PC-9 (cell line): ENCODE measurements around the gene SLC4A11. TPM values are rescaled to one million over a fixed set of nuclear protein-coding genes. Genes with fewer than 3 reads are reported as not detected.

Experiments used
- BruUV-seq: library from RNA; stranded (reverse); fragments of 400-500 nt; replicated peaks from 2 replicates; lab custom pipeline; 2021; lab: Mats Ljungman, UMichigan
- CTCF ChIA-PET: fragments of 300-600 bp; sonication (Branson Sonifier 250); formaldehyde crosslinking; loops from one replicate; lab custom pipeline; 2022; ENCODE audit warnings: antibody characterized with exemption; lab: Charles Lee
- POLR2A ChIA-PET: fragments of 300-600 bp; sonication (Branson Sonifier 250); formaldehyde crosslinking; loops from one replicate; lab custom pipeline; 2022; ENCODE audit warnings: antibody characterized with exemption; ENCODE audit not compliant: unreplicated experiment; lab: Charles Lee
- DNase-seq, 2 experiments: peaks; one replicate each; pipeline versions ENCODE4 v3.0.0 to v3.0.0-alpha.2; 2015 to 2022; ENCODE audit warnings: mixed read lengths in 1 of 2
- H2AFZ ChIP-seq: fragments of 200-600 bp; sonication (generic); 2 replicates; pipeline ENCODE4 v1.8.1; 2017; ENCODE audit warnings: antibody characterized with exemption
- H3F3A ChIP-seq: fragments of 200-600 bp; sonication (generic); 2 replicates; pipeline ENCODE4 v1.8.1; 2017; ENCODE audit warnings: antibody characterized with exemption, mild to moderate bottlenecking, low read depth; ENCODE audit not compliant: insufficient read depth
- H3K27ac ChIP-seq: fragments of 200-600 bp; sonication (generic); 2 replicates; pipeline ENCODE4 v1.6.1; 2016; ENCODE audit warnings: mixed run types
- H3K27me3 ChIP-seq: fragments of 200-600 bp; sonication (generic); 2 replicates; pipeline ENCODE4 v1.6.1; 2016; ENCODE audit warnings: low read depth, mixed run types; ENCODE audit not compliant: insufficient read depth
- H3K36me3 ChIP-seq: fragments of 200-600 bp; sonication (generic); 2 replicates; pipeline ENCODE4 v1.6.1; 2016; ENCODE audit warnings: low read depth, mixed run types
- H3K4me1 ChIP-seq: fragments of 200-600 bp; sonication (generic); replicated peaks from 2 replicates; pipeline ENCODE4 v1.6.1; 2016; ENCODE audit warnings: mixed run types; ENCODE audit not compliant: insufficient read depth
- H3K4me2 ChIP-seq: fragments of 200-600 bp; sonication (generic); 2 replicates; pipeline ENCODE4 v1.6.1; 2017; ENCODE audit warnings: mixed run types
- H3K4me3 ChIP-seq: fragments of 200-600 bp; sonication (generic); 2 replicates; pipeline ENCODE4 v1.6.1; 2016; ENCODE audit warnings: mixed run types
- H3K79me2 ChIP-seq: fragments of 200-600 bp; sonication (generic); 2 replicates; pipeline ENCODE4 v1.6.1; 2017; ENCODE audit warnings: low read depth, mixed run types
- H3K9me2 ChIP-seq: fragments of 200-600 bp; sonication (generic); 2 replicates; pipeline ENCODE4 v1.8.1; 2017; ENCODE audit warnings: mild to moderate bottlenecking; ENCODE audit not compliant: insufficient read depth
- H3K9me3 ChIP-seq: fragments of 200-600 bp; sonication (generic); 2 replicates; pipeline ENCODE4 v1.8.1; 2016; ENCODE audit warnings: low read depth; ENCODE audit not compliant: insufficient read depth
- H4K20me1 ChIP-seq: fragments of 200-600 bp; sonication (generic); 2 replicates; pipeline ENCODE4 v1.8.1; 2017; ENCODE audit not compliant: insufficient read depth
- CTCF ChIP-seq: fragments of 200-600 bp; sonication (generic); conservative IDR thresholded peaks from 2 replicates; pipeline ENCODE4 v1.6.1; 2017; ENCODE audit warnings: mixed run types, antibody characterized with exemption, mild to moderate bottlenecking, moderate library complexity
- EZH2 ChIP-seq: fragments of 200-600 bp; sonication (generic); IDR thresholded peaks from 2 replicates; pipeline ENCODE4 v1.8.0; 2017; ENCODE audit warnings: antibody characterized with exemption, low read depth
- intact Hi-C: fragments of 100-400 bp; cut with micrococcal nuclease; formaldehyde crosslinking; loops from one replicate; pipeline ENCODE4 v1.10.0; 2022; ENCODE audit not compliant: unreplicated experiment
- total RNA-seq: library from RNA; stranded (reverse); gene quantifications from 2 replicates; pipeline ENCODE4 v1.2.3, GENCODE V29; 2021

SLC4A11 gene
- total RNA-seq, 1 experiment from 2014 or later: 46.1 TPM

GRCh38 chr20:3180319-3180718 is 58.7 kb downstream of the SLC4A11 start:
- H3K4me3 ChIP-seq: no peak overlapping the region
- DNase-seq: no peak
- POLR2A ChIA-PET: interaction anchor here (0.6 kb wide), 1 partner anchor 84 kb away, joined by 15 read pairs; no protein-coding TSS in a partner anchor
- H3K4me1 ChIP-seq: peaks cover 3% of the 10 kb centered on the region
- no peaks in the 10 kb centered on the region for H3K36me3 ChIP-seq
- no peaks in the 10 kb centered on the region for H4K20me1 ChIP-seq
- H3F3A ChIP-seq: peaks cover 13% of the 10 kb centered on the region; the same call in 1 of the 2 replicates
- no peak overlapping the region for H3K27ac ChIP-seq
- TF ChIP-seq CTCF (no peak), EZH2 (no peak)
- no peaks in the 10 kb centered on the region for H3K79me2 ChIP-seq
- H3K4me2 ChIP-seq: no peak overlapping the region
- no peaks in the 10 kb centered on the region for H3K9me2 ChIP-seq
- H3K9me3 ChIP-seq: no peaks in the 10 kb centered on the region; the same call in 1 of the 2 replicates
- H2AFZ ChIP-seq: no peak overlapping the region
- CTCF ChIA-PET: no interaction called here
- BruUV-seq: no TSS peak
- intact Hi-C loops: no loop called here
- no peaks in the 10 kb centered on the region for H3K27me3 ChIP-seq

DNA sequence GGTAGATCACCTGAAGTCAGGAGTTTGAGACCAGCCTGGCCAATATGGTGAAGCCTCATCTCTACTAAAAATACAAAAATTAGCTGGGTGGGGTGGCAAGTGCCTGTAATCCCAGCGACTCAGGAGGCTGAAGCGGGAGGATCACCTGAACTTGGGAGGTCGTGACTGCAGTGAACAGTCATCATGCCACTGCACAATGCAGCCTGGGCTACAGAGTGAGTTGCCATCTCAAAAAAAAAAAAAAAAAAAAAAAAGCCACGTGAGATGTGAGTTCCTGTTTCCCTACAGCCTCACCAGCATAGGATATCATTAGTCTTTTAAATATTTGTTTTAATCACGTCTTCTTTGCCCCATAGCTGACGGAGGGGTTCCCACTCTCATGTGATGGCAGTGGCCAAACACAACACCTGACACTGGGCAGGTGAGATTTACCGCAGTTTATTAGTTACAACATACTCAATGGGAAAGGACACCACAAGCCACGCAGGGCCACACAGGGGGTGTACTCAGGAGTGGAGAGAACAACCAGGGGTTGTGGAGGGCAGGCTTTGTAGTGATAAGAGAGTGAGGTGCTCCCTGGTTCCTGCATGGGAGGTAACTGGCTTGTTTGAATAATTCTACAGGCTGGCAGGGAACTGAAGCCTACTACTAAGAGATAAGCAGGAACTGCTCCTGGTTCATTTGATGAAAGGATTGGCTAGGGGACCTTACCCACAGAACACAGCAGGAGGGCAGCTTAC is 61.1 kb downstream of the SLC4A11 start:
- TF ChIP-seq CTCF (no peak), EZH2 (no peak)
- intact Hi-C loops: no loop called here
- H2AFZ ChIP-seq: no peak overlapping the region
- H3K79me2 ChIP-seq: no peaks in the 10 kb centered on the region
- DNase-seq: no peak
- no peak overlapping the region for H3K4me3 ChIP-seq
- H4K20me1 ChIP-seq: no peaks in the 10 kb centered on the region
- peaks cover 5% of the 10 kb centered on the region; the same call in 1 of the 2 replicates for H3F3A ChIP-seq
- POLR2A ChIA-PET: no interaction called here
- H3K4me2 ChIP-seq: no peak overlapping the region
- CTCF ChIA-PET: no interaction called here
- H3K27ac ChIP-seq: no peak overlapping the region
- H3K36me3 ChIP-seq: no peaks in the 10 kb centered on the region
- peaks cover 13% of the 10 kb centered on the region for H3K4me1 ChIP-seq
- BruUV-seq: no TSS peak
- H3K9me3 ChIP-seq: no peaks in the 10 kb centered on the region
- H3K27me3 ChIP-seq: no peaks in the 10 kb centered on the region
- no peaks in the 10 kb centered on the region for H3K9me2 ChIP-seq

Other genes starting within 250 kb of the SLC4A11 start
- 0.65 and 1.1 TPM in 2 replicates for gene GNRH2, start 195.6 kb downstream of the SLC4A11 start, total RNA-seq
- 58.3 and 84.9 TPM in 2 replicates for gene MRPS26, start 193.1 kb downstream of the SLC4A11 start, total RNA-seq
- gene OXT, start 167.6 kb downstream of the SLC4A11 start, total RNA-seq: not detected in 2 replicates
- not detected in 2 replicates for gene AVP, start 154.5 kb downstream of the SLC4A11 start, total RNA-seq
- 11.6 and 16.2 TPM in 2 replicates for gene FASTKD5, start 79.3 kb downstream of the SLC4A11 start, total RNA-seq
- gene UBOX5, start 79.3 kb downstream of the SLC4A11 start, total RNA-seq: 6.4 and 9.4 TPM in 2 replicates
- gene LZTS3, start 65.6 kb downstream of the SLC4A11 start, total RNA-seq: 10.4 and 17.6 TPM in 2 replicates
- 70.4 and 87.6 TPM in 2 replicates for gene DDRGK1, start 34.5 kb downstream of the SLC4A11 start, total RNA-seq
- gene ITPA, start 29.7 kb downstream of the SLC4A11 start, total RNA-seq: 69.2 and 93.5 TPM in 2 replicates
- gene DNAAF9, start 168.5 kb upstream of the SLC4A11 start, total RNA-seq: 2.6 and 2.9 TPM in 2 replicates
- 34.9 and 35.0 TPM in 2 replicates for gene ATRN, start 231.8 kb upstream of the SLC4A11 start, total RNA-seq